AG04450 (cell line): ENCODE data around the gene TMEM120B. TPM values are rescaled to one million over a fixed set of nuclear protein-coding genes. Genes with fewer than 3 reads are reported as not detected.
A peak's percentile ranks its signal among the peaks of the same experiment; 100 is the strongest.

Experiments used
- CTCF ChIA-PET: fragments of 300-600, 350-600 bp; formaldehyde crosslinking; extraction: SDS; loops from one replicate; lab custom pipeline; 2022; ENCODE audit warnings: antibody characterized with exemption, inconsistent platforms; lab: Charles Lee
- POLR2A ChIA-PET: fragments of 350-600 bp; formaldehyde crosslinking; extraction: SDS; loops from one replicate; lab custom pipeline; 2021; ENCODE audit warnings: antibody characterized with exemption, inconsistent platforms; lab: Yijun Ruan, JAX
- DNase-seq: peaks from one replicate; pipeline ENCODE4 v3.0.0-alpha.2; 2011; ENCODE audit warnings: low read depth, low spot score
- H3K27ac ChIP-seq: one replicate; pipeline ENCODE4 v1.5.1; 2012; ENCODE audit warnings: low read depth, low read length, control low read depth
- H3K27me3 ChIP-seq: one replicate; pipeline ENCODE4 v1.6.0; 2012; ENCODE audit warnings: low read length; ENCODE audit not compliant: control insufficient read depth, insufficient read depth
- H3K4me3 ChIP-seq: 2 replicates; pipeline ENCODE4 v1.5.1; 2011; ENCODE audit warnings: mild to moderate bottlenecking, low read depth, low read length, control low read depth
- H3K9me3 ChIP-seq: 2 replicates; pipeline ENCODE4 v1.5.1; 2012; ENCODE audit warnings: low read length; ENCODE audit not compliant: control insufficient read depth, insufficient read depth
- polyA plus RNA-seq: library from polyadenylated mRNA; depleted of rRNA; stranded (reverse); fragments of >200 nt; gene quantifications from 2 replicates; pipeline ENCODE4 v1.2.3, GENCODE V29; 2011
- TF ChIP-seq, protein P1 (sequence below): IDR thresholded peaks from 2 replicates; pipeline ENCODE4 v1.5.1; 2011; ENCODE audit warnings: low read depth, low read length, control low read depth, inconsistent platforms

Gene TMEM120B
- polyA plus RNA-seq, 1 experiment, result 11.1 TPM

DNA sequence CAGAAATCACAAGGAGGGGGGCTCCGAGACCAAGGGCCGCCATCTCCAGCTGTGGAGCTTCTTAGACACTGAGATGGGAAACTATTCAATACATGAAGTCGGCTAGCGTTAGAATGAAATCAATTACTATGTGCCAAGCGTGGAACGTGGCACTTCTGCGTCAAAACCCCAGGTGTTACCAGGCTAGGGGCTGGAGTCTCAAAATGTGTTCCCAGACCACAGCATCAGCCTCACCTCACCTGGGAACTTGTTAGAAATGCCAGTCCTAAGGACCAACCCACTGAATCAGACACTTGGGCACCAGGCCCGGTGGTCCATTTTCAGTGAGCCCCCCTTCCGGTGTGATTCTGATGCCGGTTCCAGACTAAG lies 86.2 kb downstream of the TMEM120B start:
- H3K4me3 ChIP-seq, result peak overlapping the region; percentile 63
- H3K27me3 ChIP-seq, result no peaks in the 10 kb centered on the region
- DNase-seq, result no peak
- no peaks in the 10 kb centered on the region; the same call in 1 of the 2 replicates for H3K9me3 ChIP-seq
- TF ChIP-seq, protein P1, sequence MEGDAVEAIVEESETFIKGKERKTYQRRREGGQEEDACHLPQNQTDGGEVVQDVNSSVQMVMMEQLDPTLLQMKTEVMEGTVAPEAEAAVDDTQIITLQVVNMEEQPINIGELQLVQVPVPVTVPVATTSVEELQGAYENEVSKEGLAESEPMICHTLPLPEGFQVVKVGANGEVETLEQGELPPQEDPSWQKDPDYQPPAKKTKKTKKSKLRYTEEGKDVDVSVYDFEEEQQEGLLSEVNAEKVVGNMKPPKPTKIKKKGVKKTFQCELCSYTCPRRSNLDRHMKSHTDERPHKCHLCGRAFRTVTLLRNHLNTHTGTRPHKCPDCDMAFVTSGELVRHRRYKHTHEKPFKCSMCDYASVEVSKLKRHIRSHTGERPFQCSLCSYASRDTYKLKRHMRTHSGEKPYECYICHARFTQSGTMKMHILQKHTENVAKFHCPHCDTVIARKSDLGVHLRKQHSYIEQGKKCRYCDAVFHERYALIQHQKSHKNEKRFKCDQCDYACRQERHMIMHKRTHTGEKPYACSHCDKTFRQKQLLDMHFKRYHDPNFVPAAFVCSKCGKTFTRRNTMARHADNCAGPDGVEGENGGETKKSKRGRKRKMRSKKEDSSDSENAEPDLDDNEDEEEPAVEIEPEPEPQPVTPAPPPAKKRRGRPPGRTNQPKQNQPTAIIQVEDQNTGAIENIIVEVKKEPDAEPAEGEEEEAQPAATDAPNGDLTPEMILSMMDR, result no peak
- H3K27ac ChIP-seq, result peak overlapping the region; percentile 57
- ChIA-PET CTCF (interaction anchor here (1.0 to 7.0 kb wide), 2 partner anchors 11 to 13 kb away, joined by 3 to 143 read pairs; no protein-coding TSS in a partner anchor), POLR2A (interaction anchor here (0.7 to 6.1 kb wide), 3 partner anchors 12 to 58 kb away, joined by 3 to 58 read pairs (median 6); no protein-coding TSS in a partner anchor)

DNA sequence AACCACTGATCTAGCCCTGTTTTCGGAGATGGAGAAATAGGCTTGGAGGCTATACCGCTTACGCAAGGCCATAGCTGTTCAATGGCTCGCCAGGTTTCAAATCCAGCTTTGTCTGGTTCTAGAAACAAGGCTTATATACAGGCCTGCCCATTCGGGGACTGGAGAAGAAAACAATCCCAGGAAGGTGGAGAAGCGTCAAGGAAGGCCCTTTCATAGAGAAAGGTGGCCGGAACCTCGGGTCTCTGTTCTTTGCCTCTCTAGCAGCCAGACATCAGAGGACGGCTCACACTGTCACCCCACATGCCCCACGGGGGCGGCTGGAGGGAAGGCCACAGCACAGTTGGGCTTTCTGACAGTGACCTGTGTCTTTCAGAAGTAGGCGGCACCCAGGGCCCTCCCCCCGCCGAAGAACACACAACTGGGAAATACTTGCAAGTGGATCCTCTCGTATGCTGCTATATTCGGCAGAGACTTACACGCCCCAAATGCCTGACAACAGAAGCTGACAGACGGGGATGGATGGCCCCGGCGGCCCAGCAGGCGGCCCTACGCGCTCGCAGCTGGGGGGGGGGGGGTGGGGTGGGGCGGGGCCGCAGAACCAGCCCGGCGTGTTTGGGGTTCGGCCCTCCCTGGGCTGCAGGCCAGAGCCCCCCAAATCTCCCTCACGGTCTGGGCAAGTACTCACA lies 86.7 kb downstream of the TMEM120B start:
- no peak for DNase-seq
- no peaks in the 10 kb centered on the region; the same call in 1 of the 2 replicates for H3K9me3 ChIP-seq
- POLR2A ChIA-PET, result interaction anchor here (0.6 to 6.1 kb wide), 5 partner anchors 12 to 92 kb away, joined by 3 to 58 read pairs (median 3); partner anchors contain the start of gene PSMD9
- TF ChIP-seq, protein P1, result no peak
- H3K27ac ChIP-seq, result peak overlapping the region; percentile 92
- CTCF ChIA-PET, result interaction anchor here (7.0 kb wide), 1 partner anchor 13 kb away, joined by 143 read pairs; no protein-coding TSS in a partner anchor
- peak overlapping the region; percentile 63 for H3K4me3 ChIP-seq
- H3K27me3 ChIP-seq, result no peaks in the 10 kb centered on the region

DNA sequence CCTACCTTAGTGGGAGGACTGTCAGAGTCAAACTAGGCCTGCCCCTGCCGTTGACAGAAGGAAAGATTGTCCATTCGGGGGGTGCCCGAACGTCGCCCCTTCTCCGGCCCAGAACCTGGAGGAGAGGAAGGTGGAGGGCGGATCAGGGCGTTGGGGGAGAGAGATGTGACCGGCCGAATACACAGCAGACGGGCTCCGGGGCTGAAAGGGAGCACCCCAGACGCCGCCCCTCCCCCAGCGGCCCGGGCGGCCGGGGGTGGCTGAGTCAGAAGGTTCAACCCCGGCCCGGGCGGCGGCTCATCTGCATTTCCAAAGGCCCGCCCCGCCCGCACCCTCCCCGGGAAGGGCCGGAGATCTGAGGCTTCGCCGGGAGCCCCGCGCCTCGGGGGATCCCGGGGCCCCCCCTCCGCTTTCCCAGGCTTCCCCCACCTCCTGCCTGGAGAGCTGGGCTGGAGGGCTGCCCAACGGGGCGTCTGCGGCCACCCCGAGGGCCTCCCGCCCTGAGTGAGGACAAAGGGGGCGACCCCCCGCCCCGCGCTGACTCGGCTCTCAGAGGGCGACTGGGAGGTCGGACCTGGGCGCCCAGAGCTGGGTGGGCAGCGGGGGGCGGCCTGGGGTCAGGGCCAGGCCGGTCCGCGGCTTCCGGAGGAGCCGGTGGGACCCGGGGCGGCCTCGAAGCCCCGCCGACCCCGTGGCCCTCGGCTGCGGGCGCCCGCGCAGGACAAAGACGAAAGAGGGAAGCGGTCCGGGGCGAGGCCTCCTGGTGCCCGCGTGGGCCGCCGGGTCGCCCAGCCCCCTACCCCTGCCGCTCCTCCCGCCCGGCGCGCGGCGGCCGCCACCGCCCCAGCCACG lies 87.5 kb downstream of the TMEM120B start:
- TF ChIP-seq, protein P1, result no peak
- H3K27me3 ChIP-seq, result no peaks in the 10 kb centered on the region
- no peaks in the 10 kb centered on the region; the same call in 1 of the 2 replicates for H3K9me3 ChIP-seq
- CTCF ChIA-PET, result interaction anchor here (3.0 to 7.0 kb wide), 2 partner anchors 12 kb away, joined by 15 to 143 read pairs; no protein-coding TSS in a partner anchor
- POLR2A ChIA-PET, result interaction anchor here (0.6 to 6.1 kb wide), 6 partner anchors 11 to 91 kb away, joined by 3 to 58 read pairs (median 4); partner anchors contain the start of gene PSMD9
- peak overlapping the region; percentile 73 for H3K4me3 ChIP-seq
- DNase-seq, result peak; percentile 63
- peak overlapping the region; percentile 92 for H3K27ac ChIP-seq

DNA sequence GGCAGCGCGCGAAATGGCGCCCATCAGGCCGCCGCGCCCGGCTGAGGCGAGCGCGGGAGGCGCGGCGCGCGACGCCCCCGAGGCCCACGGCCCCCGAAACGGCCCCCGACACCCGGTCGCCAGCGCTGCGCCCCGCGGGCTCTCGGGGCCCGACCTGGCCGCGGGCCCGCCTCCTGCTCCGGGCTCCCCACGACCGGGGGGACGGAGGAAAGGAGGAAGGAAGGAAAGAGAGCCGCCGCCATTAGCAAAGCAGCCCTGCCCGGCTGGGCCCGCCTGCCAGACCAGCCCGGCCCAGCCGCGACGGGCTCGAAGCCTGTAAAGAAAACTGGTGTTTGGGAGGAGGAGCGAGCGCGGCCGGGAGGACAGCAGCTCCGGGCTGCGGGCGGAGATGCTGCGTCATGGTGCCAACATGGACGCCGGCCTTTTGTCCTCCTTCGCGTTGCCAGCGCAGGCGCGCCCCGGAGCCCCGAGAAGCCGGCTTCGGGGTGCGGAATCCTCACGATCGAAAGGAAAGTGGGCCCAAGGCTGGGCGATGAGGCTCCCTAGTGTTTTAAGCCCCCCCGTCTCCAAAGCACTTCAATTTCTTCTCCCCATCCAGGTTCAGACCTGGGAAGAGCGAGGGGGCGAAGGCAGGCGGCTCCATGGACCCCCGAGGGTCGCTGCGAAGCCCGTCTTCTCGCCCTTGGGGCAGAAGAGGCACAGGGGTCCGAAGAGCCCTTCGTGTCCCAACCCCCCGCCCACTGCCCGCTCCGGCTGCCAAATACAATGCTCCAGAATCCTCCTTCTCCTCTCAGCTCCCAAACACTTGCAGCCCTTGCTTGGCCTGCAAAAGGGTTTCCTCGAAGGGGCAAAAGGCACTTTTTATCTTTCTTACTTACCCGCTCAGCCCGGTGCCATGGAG lies 88.4 kb downstream of the TMEM120B start:
- peak overlapping the region; percentile 73 for H3K4me3 ChIP-seq

More for the DNA sequence above, 88.4 kb downstream of the TMEM120B start:
- H3K27me3 ChIP-seq, result no peaks in the 10 kb centered on the region
- ChIA-PET CTCF (interaction anchor here (1.0 to 3.0 kb wide), 2 partner anchors 11 to 249 kb away, joined by 3 to 15 read pairs; no protein-coding TSS in a partner anchor), POLR2A (interaction anchor here (0.6 to 6.1 kb wide), 9 partner anchors 10 to 221 kb away, joined by 3 to 58 read pairs (median 3); partner anchors contain the start of gene PSMD9)
- no peaks in the 10 kb centered on the region; the same call in 1 of the 2 replicates for H3K9me3 ChIP-seq
- TF ChIP-seq, protein P1, result no peak
- peak; percentile 62 for DNase-seq
- H3K27ac ChIP-seq, result peak overlapping the region; percentile 99
